Activated T-helper 2 cell treated with anti-CD3 and anti-CD28 coated beads, Interferon-gamma antibody, Interleukin-2, Interleukin-4, amounts not matched to agents 10 μg/mL and 5 μg/mL and 100 μg/mL, durations not matched to agents 14 hours and 24 hours and 36 hours (primary cell): Measurements from ENCODE around the gene BRAP. TPM values are rescaled to one million over a fixed set of nuclear protein-coding genes. Genes with fewer than 3 reads are reported as not detected.
"Not testable (repeated sequence)": the region's sequence is repeated elsewhere in the genome, so short reads cannot be mapped to it uniquely, and the experiment has no call there.

Experiments
- DNase-seq: peaks from one replicate; pipeline ENCODE4 v3.0.0; 2021; ENCODE audit warnings: low spot score
- H3K27ac Mint-ChIP-seq: one replicate; pipeline ENCODE4 v1.8.0; 2021; ENCODE audit warnings: mixed read lengths
- H3K27me3 Mint-ChIP-seq: one replicate; pipeline ENCODE4 v1.8.0; 2021; ENCODE audit warnings: low read depth, mixed read lengths
- H3K36me3 Mint-ChIP-seq: one replicate; pipeline ENCODE4 v1.8.0; 2021; ENCODE audit warnings: low read depth, mixed read lengths
- H3K4me1 Mint-ChIP-seq: one replicate; pipeline ENCODE4 v1.8.0; 2021; ENCODE audit warnings: low read depth, mixed read lengths
- H3K4me3 Mint-ChIP-seq: one replicate; pipeline ENCODE4 v1.8.0; 2021; ENCODE audit warnings: low read depth, mild to moderate bottlenecking, moderate library complexity, mixed read lengths
- H3K9me3 Mint-ChIP-seq: one replicate; pipeline ENCODE4 v1.8.0; 2021; ENCODE audit warnings: mixed read lengths
- intact Hi-C: fragments of 100-400 bp; cut with micrococcal nuclease; formaldehyde crosslinking; loops from one replicate; pipeline ENCODE4 v1.15.1; 2023
- total RNA-seq: library from RNA; stranded (reverse); gene quantifications from 2 replicates; pipeline ENCODE4 v1.2.3, GENCODE V29; 2022

Gene BRAP
- total RNA-seq, 1 donor from 2014 or later = 18.5 TPM

GRCh38 chr12:111664499-111664898, 21.3 kb downstream of the BRAP start:
- no peaks in the 10 kb centered on the region for H3K9me3 Mint-ChIP-seq
- intact Hi-C loops = no loop called here
- no peak for DNase-seq
- H3K4me1 Mint-ChIP-seq = no peaks in the 10 kb centered on the region
- H3K36me3 Mint-ChIP-seq = peaks cover 55% of the 10 kb centered on the region
- no peaks in the 10 kb centered on the region for H3K27me3 Mint-ChIP-seq
- no peak overlapping the region for H3K4me3 Mint-ChIP-seq
- H3K27ac Mint-ChIP-seq = no peak overlapping the region

- peaks cover 45% of the 10 kb centered on the region for H3K36me3 Mint-ChIP-seq
- no peak overlapping the region for H3K4me3 Mint-ChIP-seq
- no peak for DNase-seq
- no peaks in the 10 kb centered on the region for H3K9me3 Mint-ChIP-seq
- intact Hi-C loops = no loop called here
- H3K4me1 Mint-ChIP-seq = no peaks in the 10 kb centered on the region
- no peaks in the 10 kb centered on the region for H3K27me3 Mint-ChIP-seq
- no peak overlapping the region for H3K27ac Mint-ChIP-seq
Measured at GRCh38 chr12:111656016-111656415, 29.7 kb downstream of the BRAP start.

GRCh38 chr12:111655356-111655755, 30.4 kb downstream of the BRAP start:
- Mint-ChIP-seq H3K9me3 (no peaks in the 10 kb centered on the region), H3K4me1 (no peaks in the 10 kb centered on the region), H3K27ac (no peak overlapping the region), H3K36me3 (peaks cover 42% of the 10 kb centered on the region), H3K27me3 (no peaks in the 10 kb centered on the region), H3K4me3 (no peak overlapping the region)
- DNase-seq = no peak
- intact Hi-C loops = no loop called here

- Mint-ChIP-seq H3K4me3 (no peak overlapping the region), H3K4me1 (no peaks in the 10 kb centered on the region), H3K36me3 (peaks cover 33% of the 10 kb centered on the region), H3K27me3 (no peaks in the 10 kb centered on the region), H3K9me3 (no peaks in the 10 kb centered on the region), H3K27ac (no peak overlapping the region)
- DNase-seq = no peak
- intact Hi-C loops = no loop called here
Measured at GRCh38 chr12:111653596-111653995, 32.2 kb downstream of the BRAP start.

- H3K4me1 Mint-ChIP-seq, DNase-seq, H3K27ac Mint-ChIP-seq, intact Hi-C loops, H3K9me3 Mint-ChIP-seq, H3K27me3 Mint-ChIP-seq, H3K4me3 Mint-ChIP-seq: not testable (repeated sequence)
- H3K36me3 Mint-ChIP-seq = peaks cover 30% of the 10 kb centered on the region
Measured at GRCh38 chr12:111652530-111652929, 33.2 kb downstream of the BRAP start.

GRCh38 chr12:111650912-111651311, 34.8 kb downstream of the BRAP start:
- Mint-ChIP-seq H3K36me3 (peaks cover 36% of the 10 kb centered on the region), H3K27me3 (no peaks in the 10 kb centered on the region), H3K4me3 (no peak overlapping the region), H3K4me1 (no peaks in the 10 kb centered on the region), H3K27ac (no peak overlapping the region), H3K9me3 (no peaks in the 10 kb centered on the region)
- DNase-seq = no peak
- intact Hi-C loops = no loop called here

- intact Hi-C loops = no loop called here
- no peak for DNase-seq
- H3K27ac Mint-ChIP-seq = no peak overlapping the region
- H3K9me3 Mint-ChIP-seq = no peaks in the 10 kb centered on the region
- peaks cover 40% of the 10 kb centered on the region for H3K36me3 Mint-ChIP-seq
- no peak overlapping the region for H3K4me3 Mint-ChIP-seq
- no peaks in the 10 kb centered on the region for H3K27me3 Mint-ChIP-seq
- H3K4me1 Mint-ChIP-seq = no peaks in the 10 kb centered on the region
Measured at GRCh38 chr12:111645433-111645832, 40.3 kb downstream of the BRAP start.

GRCh38 chr12:111643427-111643826, 42.3 kb downstream of the BRAP start:
- no peak for DNase-seq
- Mint-ChIP-seq H3K4me3 (no peak overlapping the region), H3K36me3 (peaks cover 38% of the 10 kb centered on the region), H3K4me1 (no peaks in the 10 kb centered on the region), H3K9me3 (no peaks in the 10 kb centered on the region), H3K27me3 (no peaks in the 10 kb centered on the region), H3K27ac (no peak overlapping the region)
- intact Hi-C loops = no loop called here

GRCh38 chr12:111642681-111643426, 42.9 kb downstream of the BRAP start:
- Mint-ChIP-seq H3K4me1 (no peaks in the 10 kb centered on the region), H3K27me3 (no peaks in the 10 kb centered on the region), H3K9me3 (no peaks in the 10 kb centered on the region), H3K4me3 (no peak overlapping the region), H3K27ac (no peak overlapping the region), H3K36me3 (peaks cover 38% of the 10 kb centered on the region)
- no peak for DNase-seq
- intact Hi-C loops = no loop called here

- no peaks in the 10 kb centered on the region for H3K27me3 Mint-ChIP-seq
- H3K4me3 Mint-ChIP-seq = no peak overlapping the region
- H3K4me1 Mint-ChIP-seq = peaks cover 5% of the 10 kb centered on the region
- H3K36me3 Mint-ChIP-seq = peaks cover 22% of the 10 kb centered on the region
- DNase-seq = no peak
- H3K9me3 Mint-ChIP-seq = no peaks in the 10 kb centered on the region
- intact Hi-C loops = no loop called here
- H3K27ac Mint-ChIP-seq = no peak overlapping the region
Measured at GRCh38 chr12:111640506-111640905, 45.2 kb downstream of the BRAP start.

- intact Hi-C loops = no loop called here
- H3K9me3 Mint-ChIP-seq = no peaks in the 10 kb centered on the region
- no peak for DNase-seq
- no peaks in the 10 kb centered on the region for H3K27me3 Mint-ChIP-seq
- no peak overlapping the region for H3K27ac Mint-ChIP-seq
- H3K36me3 Mint-ChIP-seq = peaks cover 17% of the 10 kb centered on the region
- no peak overlapping the region for H3K4me3 Mint-ChIP-seq
- peaks cover 8% of the 10 kb centered on the region for H3K4me1 Mint-ChIP-seq
Measured at GRCh38 chr12:111638556-111638955, 47.2 kb downstream of the BRAP start.

GRCh38 chr12:111636209-111636945, 49.4 kb downstream of the BRAP start:
- no peaks in the 10 kb centered on the region for H3K9me3 Mint-ChIP-seq
- no peak for DNase-seq
- H3K4me3 Mint-ChIP-seq = no peak overlapping the region
- H3K36me3 Mint-ChIP-seq = peaks cover 6% of the 10 kb centered on the region
- intact Hi-C loops = no loop called here
- no peaks in the 10 kb centered on the region for H3K27me3 Mint-ChIP-seq
- H3K27ac Mint-ChIP-seq = no peak overlapping the region
- peaks cover 8% of the 10 kb centered on the region for H3K4me1 Mint-ChIP-seq

- Mint-ChIP-seq H3K4me3 (no peak overlapping the region), H3K4me1 (peaks cover 8% of the 10 kb centered on the region), H3K36me3 (peaks cover 6% of the 10 kb centered on the region), H3K27me3 (no peaks in the 10 kb centered on the region), H3K27ac (no peak overlapping the region), H3K9me3 (no peaks in the 10 kb centered on the region)
- intact Hi-C loops = no loop called here
- no peak for DNase-seq
Measured at GRCh38 chr12:111635524-111635923, 50.2 kb downstream of the BRAP start.
